Osteoblast (primary cell): Measurements from ENCODE around the gene LRRC45. TPM values are rescaled to one million over a fixed set of nuclear protein-coding genes. Genes with fewer than 3 reads are reported as not detected.
A peak's percentile ranks its signal among the peaks of the same experiment; 100 is the strongest.

Source experiments
- DNase-seq: peaks from one replicate; pipeline ENCODE4 v3.0.0; 2011; ENCODE audit warnings: low spot score, mixed read lengths; ENCODE audit not compliant: insufficient read length; ENCODE audit errors: missing footprints
- H2AFZ ChIP-seq: 2 replicates; pipeline ENCODE4 v1.6.0; 2011; ENCODE audit warnings: mild to moderate bottlenecking, low read length
- H3K27ac ChIP-seq: 2 replicates; pipeline ENCODE4 v1.5.1; 2011; ENCODE audit warnings: mild to moderate bottlenecking, low read depth, low read length, moderate library complexity
- H3K27me3 ChIP-seq: 2 replicates; pipeline ENCODE4 v1.6.0; 2012; ENCODE audit warnings: mild to moderate bottlenecking, control low read depth, inconsistent platforms, low read length, moderate library complexity; ENCODE audit not compliant: insufficient read depth
- H3K36me3 ChIP-seq: 2 replicates; pipeline ENCODE4 v1.5.1; 2011; ENCODE audit warnings: mild to moderate bottlenecking, low read length, control low read depth, moderate library complexity; ENCODE audit not compliant: insufficient read depth
- H3K4me1 ChIP-seq: 2 replicates; pipeline ENCODE4 v1.5.1; 2011; ENCODE audit warnings: mild to moderate bottlenecking, low read length, control low read depth, moderate library complexity; ENCODE audit not compliant: insufficient read depth
- H3K4me2 ChIP-seq: 2 replicates; pipeline ENCODE4 v1.6.0; 2011; ENCODE audit warnings: mild to moderate bottlenecking, low read length; ENCODE audit not compliant: insufficient read depth
- H3K4me3 ChIP-seq: fragments of 200-600 bp; sonication (generic); 3 replicates; pipeline ENCODE4 v1.5.1; 2012; ENCODE audit warnings: mild to moderate bottlenecking, low read length, inconsistent platforms; ENCODE audit not compliant: insufficient read depth
- H3K79me2 ChIP-seq: 2 replicates; pipeline ENCODE4 v1.6.0; 2012; ENCODE audit warnings: mild to moderate bottlenecking, low read length, control low read depth, inconsistent platforms; ENCODE audit not compliant: insufficient read depth
- H3K9me3 ChIP-seq: 2 replicates; pipeline ENCODE4 v1.5.1; 2011; ENCODE audit warnings: low read depth, low read length, control low read depth
- H4K20me1 ChIP-seq: 2 replicates; pipeline ENCODE4 v1.6.0; 2012; ENCODE audit warnings: mild to moderate bottlenecking, low read length, control low read depth; ENCODE audit not compliant: insufficient read depth
- total RNA-seq: library from RNA; depleted of rRNA; stranded (reverse); fragments of >200 nt; gene quantifications from 2 replicates; pipeline ENCODE4 v1.2.3, GENCODE V29; 2012
- TF ChIP-seq, protein P1 (sequence below): IDR thresholded peaks from 2 replicates; pipeline ENCODE4 v1.5.1; 2011; ENCODE audit warnings: mild to moderate bottlenecking, low read depth, low read length, moderate library complexity; ENCODE audit errors: extremely low read depth

LRRC45 gene
- total RNA-seq, 1 donor = 13.4 TPM

DNA sequence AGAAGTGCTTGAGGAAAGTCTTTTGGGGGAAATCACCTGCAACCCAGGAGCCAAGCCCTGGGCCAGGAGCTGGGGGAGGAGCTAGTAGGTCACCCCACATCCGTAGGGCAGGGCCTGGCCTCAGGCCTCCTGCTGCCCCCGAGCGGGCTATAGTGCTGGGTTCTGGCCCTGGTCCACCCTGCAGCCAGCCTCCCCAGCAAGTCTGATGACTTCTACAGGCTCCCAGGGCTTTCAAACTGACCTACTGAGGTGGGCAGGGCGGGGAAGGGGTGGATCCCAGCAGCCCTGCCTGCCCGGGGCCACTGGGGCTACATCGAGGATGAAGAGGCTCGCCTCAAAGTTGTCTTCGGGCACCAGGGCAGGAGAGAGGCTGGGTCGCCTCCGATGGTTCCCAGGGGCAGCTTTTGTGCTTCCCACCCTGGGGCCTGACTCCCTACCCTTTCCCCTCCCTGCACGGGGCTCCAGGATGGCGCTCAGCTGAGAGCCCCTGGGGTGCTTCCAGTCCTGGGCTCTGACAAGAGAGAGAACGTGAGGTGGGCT, 5.4 kb upstream of the LRRC45 start:
- H3K36me3 ChIP-seq = no peaks in the 10 kb centered on the region
- DNase-seq = peak; percentile 88
- H3K27ac ChIP-seq = no peak overlapping the region
- H3K4me2 ChIP-seq = no peak overlapping the region
- peaks cover 14% of the 10 kb centered on the region for H3K4me1 ChIP-seq
- H3K27me3 ChIP-seq = no peaks in the 10 kb centered on the region
- H3K4me3 ChIP-seq = no peak overlapping the region
- TF ChIP-seq, protein P1, sequence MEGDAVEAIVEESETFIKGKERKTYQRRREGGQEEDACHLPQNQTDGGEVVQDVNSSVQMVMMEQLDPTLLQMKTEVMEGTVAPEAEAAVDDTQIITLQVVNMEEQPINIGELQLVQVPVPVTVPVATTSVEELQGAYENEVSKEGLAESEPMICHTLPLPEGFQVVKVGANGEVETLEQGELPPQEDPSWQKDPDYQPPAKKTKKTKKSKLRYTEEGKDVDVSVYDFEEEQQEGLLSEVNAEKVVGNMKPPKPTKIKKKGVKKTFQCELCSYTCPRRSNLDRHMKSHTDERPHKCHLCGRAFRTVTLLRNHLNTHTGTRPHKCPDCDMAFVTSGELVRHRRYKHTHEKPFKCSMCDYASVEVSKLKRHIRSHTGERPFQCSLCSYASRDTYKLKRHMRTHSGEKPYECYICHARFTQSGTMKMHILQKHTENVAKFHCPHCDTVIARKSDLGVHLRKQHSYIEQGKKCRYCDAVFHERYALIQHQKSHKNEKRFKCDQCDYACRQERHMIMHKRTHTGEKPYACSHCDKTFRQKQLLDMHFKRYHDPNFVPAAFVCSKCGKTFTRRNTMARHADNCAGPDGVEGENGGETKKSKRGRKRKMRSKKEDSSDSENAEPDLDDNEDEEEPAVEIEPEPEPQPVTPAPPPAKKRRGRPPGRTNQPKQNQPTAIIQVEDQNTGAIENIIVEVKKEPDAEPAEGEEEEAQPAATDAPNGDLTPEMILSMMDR = no peak
- peaks cover 28% of the 10 kb centered on the region for H4K20me1 ChIP-seq
- no peak overlapping the region for H2AFZ ChIP-seq
- H3K79me2 ChIP-seq = peaks cover 8% of the 10 kb centered on the region
- H3K9me3 ChIP-seq = no peaks in the 10 kb centered on the region

DNA sequence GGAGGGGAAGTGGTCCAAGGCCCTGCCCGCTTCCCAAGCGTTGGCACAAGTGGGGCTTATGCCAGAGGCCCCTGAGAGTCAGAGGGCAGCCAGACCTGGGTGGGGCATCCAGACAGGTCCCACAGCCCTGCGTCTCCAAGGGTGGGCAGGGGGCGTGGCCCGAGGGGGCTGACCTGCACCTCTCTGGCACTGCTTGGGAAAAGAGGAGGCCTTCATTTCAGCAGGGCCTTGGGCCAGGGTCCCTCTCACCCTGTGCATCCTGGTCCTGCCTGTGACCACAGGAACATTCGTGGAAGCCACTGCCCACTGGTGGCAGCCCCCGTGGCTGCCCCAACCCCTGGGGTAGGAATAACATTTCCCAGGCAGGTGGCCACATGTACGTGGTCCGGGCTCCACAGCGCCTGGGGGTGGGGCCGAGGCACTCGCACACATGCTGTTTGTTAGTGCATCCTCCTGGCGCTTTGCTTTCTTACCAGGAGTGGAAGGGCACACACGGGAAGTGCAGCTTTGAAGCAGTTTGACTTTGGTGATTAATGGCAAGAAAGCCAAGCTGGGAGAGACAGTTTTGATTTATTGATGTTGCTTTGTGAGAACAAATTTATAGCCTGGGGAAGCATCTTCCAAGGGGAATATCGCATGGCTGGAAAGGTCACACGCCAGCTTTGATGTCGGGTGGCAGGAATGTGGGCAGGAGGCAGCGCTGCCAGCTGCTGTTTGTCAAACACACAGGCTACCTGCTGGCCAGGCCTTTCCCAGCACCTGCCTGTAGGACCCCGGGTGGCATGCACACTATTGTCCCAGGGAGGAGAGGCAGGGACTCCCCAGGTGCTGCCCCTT, 4.7 kb upstream of the LRRC45 start:
- Histone ChIP-seq H2AFZ (no peak overlapping the region), H3K9me3 (no peaks in the 10 kb centered on the region), H4K20me1 (peaks cover 28% of the 10 kb centered on the region), H3K79me2 (peaks cover 8% of the 10 kb centered on the region), H3K4me2 (no peak overlapping the region), H3K4me3 (no peak overlapping the region), H3K4me1 (peaks cover 14% of the 10 kb centered on the region), H3K36me3 (no peaks in the 10 kb centered on the region), H3K27ac (no peak overlapping the region), H3K27me3 (no peaks in the 10 kb centered on the region)
- TF ChIP-seq, protein P1 = no peak
- DNase-seq = peak; percentile 76

DNA sequence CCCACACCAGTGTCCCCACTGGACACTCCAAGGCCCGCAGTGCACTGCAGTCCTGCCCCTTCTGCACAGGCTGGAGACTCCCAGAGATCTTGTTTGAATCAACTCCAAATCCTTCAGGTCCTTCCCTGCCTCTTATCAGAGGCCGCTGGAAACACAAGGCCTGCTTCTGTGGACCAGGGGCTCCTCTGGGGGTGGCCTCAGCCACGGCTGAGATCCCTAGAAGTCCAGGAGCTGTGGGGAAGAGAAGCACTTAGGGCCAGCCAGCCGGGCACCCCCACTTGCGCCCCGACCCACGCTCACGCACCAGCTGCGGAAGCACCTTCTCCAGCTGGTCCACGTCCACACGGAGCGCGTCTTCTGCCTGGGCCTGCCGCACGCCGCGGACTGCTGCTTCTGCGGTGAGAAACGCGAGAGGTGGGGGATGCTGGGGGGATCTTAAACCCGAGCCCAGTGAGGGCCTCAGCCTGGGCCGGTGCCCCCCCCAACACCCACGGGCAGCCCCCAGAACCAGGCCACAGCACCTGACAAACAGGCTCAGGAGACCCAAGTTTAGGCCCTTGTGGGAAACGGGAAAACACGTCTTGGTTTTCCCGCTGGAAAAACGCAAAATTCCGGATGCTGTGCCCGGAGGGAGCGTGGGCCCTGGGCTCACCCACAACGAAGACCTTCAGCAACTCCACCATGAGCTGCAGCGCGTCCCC, 4.0 kb upstream of the LRRC45 start:
- peaks cover 8% of the 10 kb centered on the region for H3K79me2 ChIP-seq
- no peaks in the 10 kb centered on the region for H3K27me3 ChIP-seq
- H3K27ac ChIP-seq = no peak overlapping the region
- DNase-seq = peak; percentile 83
- H2AFZ ChIP-seq = no peak overlapping the region
- peaks cover 28% of the 10 kb centered on the region for H4K20me1 ChIP-seq
- H3K36me3 ChIP-seq = no peaks in the 10 kb centered on the region
- TF ChIP-seq, protein P1 = no peak
- H3K4me3 ChIP-seq = no peak overlapping the region
- H3K9me3 ChIP-seq = no peaks in the 10 kb centered on the region
- peaks cover 19% of the 10 kb centered on the region for H3K4me1 ChIP-seq
- no peak overlapping the region for H3K4me2 ChIP-seq
